MM.1S (cell line): ENCODE data around the gene JPT2.

ENCODE experiments used
- DNase-seq: peaks from one replicate; pipeline ENCODE4 v3.0.0-alpha.2; 2015
- H2AFZ ChIP-seq: fragments of 300-600 bp; sonication (generic); 2 replicates; pipeline ENCODE4 v1.6.0; 2016; ENCODE audit warnings: antibody characterized with exemption, low read length
- H3F3A ChIP-seq: fragments of 300-600 bp; sonication (generic); 2 replicates; pipeline ENCODE4 v1.6.1; 2016; ENCODE audit warnings: mild to moderate bottlenecking, antibody characterized with exemption, low read length, moderate library complexity, mixed read lengths; ENCODE audit not compliant: insufficient read depth
- H3K27ac ChIP-seq: fragments of 300-600 bp; sonication (generic); 2 replicates; pipeline ENCODE4 v1.5.1; 2016; ENCODE audit warnings: mild to moderate bottlenecking, low read length
- H3K27me3 ChIP-seq: fragments of 300-600 bp; sonication (generic); replicated peaks from 2 replicates; pipeline ENCODE4 v1.6.0; 2016; ENCODE audit warnings: low read length; ENCODE audit not compliant: insufficient read depth
- H3K36me3 ChIP-seq: fragments of 300-600 bp; sonication (generic); replicated peaks from 2 replicates; pipeline ENCODE4 v1.6.1; 2016; ENCODE audit warnings: mild to moderate bottlenecking, low read length, mixed read lengths; ENCODE audit not compliant: insufficient read depth
- H3K4me1 ChIP-seq: fragments of 300-600 bp; sonication (generic); 2 replicates; pipeline ENCODE4 v1.6.1; 2016; ENCODE audit warnings: low read length, mixed read lengths
- H3K4me2 ChIP-seq: fragments of 300-600 bp; sonication (generic); 2 replicates; pipeline ENCODE4 v1.6.0; 2016; ENCODE audit warnings: low read depth, low read length
- H3K4me3 ChIP-seq: fragments of 300-600 bp; sonication (generic); 2 replicates; pipeline ENCODE4 v1.5.1; 2016; ENCODE audit warnings: low read length, mixed read lengths
- H3K79me2 ChIP-seq: fragments of 300-600 bp; sonication (generic); 2 replicates; pipeline ENCODE4 v1.6.1; 2016; ENCODE audit warnings: mixed run types, low read length, mixed read lengths
- H3K9ac ChIP-seq: fragments of 300-600 bp; sonication (generic); 2 replicates; pipeline ENCODE4 v1.6.1; 2016; ENCODE audit warnings: low read length, mixed read lengths
- H3K9me2 ChIP-seq: fragments of 300-600 bp; sonication (generic); replicated peaks from 2 replicates; pipeline ENCODE4 v1.6.1; 2016; ENCODE audit warnings: mild to moderate bottlenecking, low read length, mixed read lengths; ENCODE audit not compliant: insufficient read depth
- H3K9me3 ChIP-seq: fragments of 300-600 bp; sonication (generic); replicated peaks from 2 replicates; pipeline ENCODE4 v1.6.1; 2016; ENCODE audit warnings: mild to moderate bottlenecking, low read length, mixed read lengths; ENCODE audit not compliant: insufficient read depth
- H4K20me1 ChIP-seq: fragments of 300-600 bp; sonication (generic); 2 replicates; pipeline ENCODE4 v1.6.1; 2016; ENCODE audit warnings: mild to moderate bottlenecking, low read length, moderate library complexity, mixed read lengths; ENCODE audit not compliant: insufficient read depth
- EZH2 ChIP-seq: fragments of 300-600 bp; sonication (generic); optimal IDR thresholded peaks from 2 replicates; pipeline ENCODE3; 2017; ENCODE audit warnings: low read depth, mild to moderate bottlenecking, antibody characterized with exemption, low read length, mixed read lengths
- EZH2phosphoT487 ChIP-seq: fragments of 300-600 bp; sonication (generic); IDR thresholded peaks from 2 replicates; pipeline ENCODE4 v1.6.1; 2018; ENCODE audit warnings: antibody characterized with exemption, low read length
- TF ChIP-seq, protein P1 (sequence below): fragments of 300-600 bp; sonication (generic); IDR thresholded peaks from 2 replicates; pipeline ENCODE4 v1.5.1; 2016; ENCODE audit warnings: antibody characterized with exemption, low read length, mixed read lengths

JPT2 gene

DNA sequence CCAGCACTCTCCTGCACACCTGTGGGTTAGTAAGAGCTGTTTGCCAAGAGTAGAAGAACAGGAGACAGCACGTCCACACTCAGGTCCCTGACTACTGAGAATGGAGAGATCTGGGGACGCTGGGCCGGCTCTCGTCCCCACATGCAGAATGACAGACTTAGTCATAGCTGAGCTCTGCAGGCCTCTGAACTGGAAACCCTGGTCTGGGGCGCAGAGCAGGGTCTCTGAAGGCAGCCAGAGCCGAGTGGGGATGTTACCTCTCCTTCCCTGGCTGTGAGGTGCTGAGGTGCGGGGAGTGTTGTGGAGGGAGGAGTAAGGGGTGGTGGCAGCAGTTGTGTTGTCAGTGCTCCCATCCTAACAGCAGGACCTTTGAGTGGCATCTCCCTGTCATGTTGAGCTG, 7.2 kb upstream of the JPT2 start:
- no peaks in the 10 kb centered on the region for H4K20me1 ChIP-seq
- no peak for TF ChIP-seq EZH2
- TF ChIP-seq, protein P1, sequence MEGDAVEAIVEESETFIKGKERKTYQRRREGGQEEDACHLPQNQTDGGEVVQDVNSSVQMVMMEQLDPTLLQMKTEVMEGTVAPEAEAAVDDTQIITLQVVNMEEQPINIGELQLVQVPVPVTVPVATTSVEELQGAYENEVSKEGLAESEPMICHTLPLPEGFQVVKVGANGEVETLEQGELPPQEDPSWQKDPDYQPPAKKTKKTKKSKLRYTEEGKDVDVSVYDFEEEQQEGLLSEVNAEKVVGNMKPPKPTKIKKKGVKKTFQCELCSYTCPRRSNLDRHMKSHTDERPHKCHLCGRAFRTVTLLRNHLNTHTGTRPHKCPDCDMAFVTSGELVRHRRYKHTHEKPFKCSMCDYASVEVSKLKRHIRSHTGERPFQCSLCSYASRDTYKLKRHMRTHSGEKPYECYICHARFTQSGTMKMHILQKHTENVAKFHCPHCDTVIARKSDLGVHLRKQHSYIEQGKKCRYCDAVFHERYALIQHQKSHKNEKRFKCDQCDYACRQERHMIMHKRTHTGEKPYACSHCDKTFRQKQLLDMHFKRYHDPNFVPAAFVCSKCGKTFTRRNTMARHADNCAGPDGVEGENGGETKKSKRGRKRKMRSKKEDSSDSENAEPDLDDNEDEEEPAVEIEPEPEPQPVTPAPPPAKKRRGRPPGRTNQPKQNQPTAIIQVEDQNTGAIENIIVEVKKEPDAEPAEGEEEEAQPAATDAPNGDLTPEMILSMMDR: no peak
- no peak overlapping the region for H2AFZ ChIP-seq
- no peaks in the 10 kb centered on the region for H3K27me3 ChIP-seq
- no peak overlapping the region for H3K27ac ChIP-seq
- H3K79me2 ChIP-seq: no peaks in the 10 kb centered on the region
- no peaks in the 10 kb centered on the region for H3F3A ChIP-seq
- no peak for DNase-seq
- no peaks in the 10 kb centered on the region for H3K9me2 ChIP-seq
- no peaks in the 10 kb centered on the region for H3K36me3 ChIP-seq
- H3K4me1 ChIP-seq: no peaks in the 10 kb centered on the region
- no peaks in the 10 kb centered on the region for H3K9me3 ChIP-seq
- no peak overlapping the region for H3K9ac ChIP-seq
- no peak overlapping the region for H3K4me3 ChIP-seq
- no peak overlapping the region for H3K4me2 ChIP-seq

DNA sequence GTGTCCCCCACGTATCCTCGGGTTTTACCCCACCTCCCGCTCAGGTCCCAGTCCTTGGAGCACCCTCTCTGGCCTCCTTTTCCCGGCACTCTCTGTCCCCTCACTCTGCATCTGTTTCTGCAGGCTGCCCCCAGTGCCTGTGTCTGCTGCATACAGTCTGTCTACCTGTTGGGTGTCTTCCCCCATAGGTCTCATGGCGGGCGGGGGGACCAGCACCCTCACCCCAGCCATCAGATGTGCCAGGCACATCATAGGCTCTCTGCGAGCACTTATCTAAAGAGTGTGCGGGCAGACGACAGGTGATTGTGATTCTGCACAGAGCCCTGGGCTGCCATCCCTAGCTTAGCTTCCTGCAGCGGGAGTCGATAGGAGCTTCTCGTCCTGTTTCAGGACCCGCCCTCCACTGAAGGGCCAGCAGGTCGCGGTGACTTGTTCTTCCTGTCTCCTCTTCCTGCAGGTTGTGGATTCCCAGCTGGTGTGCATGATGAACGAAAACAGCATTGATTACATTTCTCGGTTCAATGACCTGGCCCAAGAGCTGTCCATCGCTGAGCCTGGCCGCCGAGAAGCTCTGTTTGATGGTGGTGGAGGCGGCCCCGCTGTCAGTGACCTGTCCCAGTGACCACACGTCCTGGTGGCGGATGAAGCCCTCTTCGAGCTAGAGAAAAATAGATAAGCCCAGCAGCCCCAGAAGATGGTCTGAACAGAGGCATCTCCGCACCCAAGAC, 4.5 kb upstream of the JPT2 start:
- Histone ChIP-seq H3K4me2 (no peak overlapping the region), H3K27me3 (no peaks in the 10 kb centered on the region), H2AFZ (no peak overlapping the region), H3K36me3 (no peaks in the 10 kb centered on the region), H3K4me1 (0 out of 2 replicates have a peak, but pooled peaks cover 3% of the 10 kb centered on the region), H3K4me3 (no peak overlapping the region), H4K20me1 (no peaks in the 10 kb centered on the region), H3K27ac (no peak overlapping the region), H3K79me2 (peaks cover 4% of the 10 kb centered on the region), H3K9me2 (no peaks in the 10 kb centered on the region), H3K9me3 (no peaks in the 10 kb centered on the region), H3F3A (peaks cover 5% of the 10 kb centered on the region), H3K9ac (no peak overlapping the region)
- TF ChIP-seq, protein P1: no peak
- TF ChIP-seq EZH2phosphoT487 (no peak), EZH2 (no peak)
- DNase-seq: no peak

DNA sequence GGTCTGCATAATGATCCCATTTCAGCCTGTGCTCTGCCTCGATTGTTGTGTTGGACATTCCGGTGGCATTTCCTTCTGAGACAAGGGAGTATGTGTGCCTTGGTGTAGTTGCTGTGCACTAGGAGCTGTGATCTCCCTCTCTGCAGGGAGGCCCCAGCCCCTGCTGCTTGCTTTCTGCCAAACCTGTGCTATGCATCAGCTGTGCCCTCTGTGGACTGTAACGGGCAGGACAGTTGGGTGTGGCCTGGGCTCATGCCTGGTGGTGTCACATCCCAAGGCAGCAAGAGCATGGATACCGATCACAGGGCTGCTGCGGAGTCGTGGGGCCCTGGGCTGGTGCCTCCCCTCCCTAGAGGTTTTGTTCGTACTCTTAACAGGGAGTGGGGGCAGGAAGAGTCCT, 3.8 kb upstream of the JPT2 start:
- Histone ChIP-seq H3K27me3 (no peaks in the 10 kb centered on the region), H3K4me1 (peaks cover 3% of the 10 kb centered on the region; the same call in 1 of the 2 replicates), H3K4me2 (no peak overlapping the region), H2AFZ (no peak overlapping the region), H3K27ac (no peak overlapping the region), H3K36me3 (no peaks in the 10 kb centered on the region), H4K20me1 (no peaks in the 10 kb centered on the region), H3K9ac (no peak overlapping the region), H3K79me2 (peaks cover 11% of the 10 kb centered on the region), H3K9me3 (no peaks in the 10 kb centered on the region), H3F3A (peaks cover 5% of the 10 kb centered on the region), H3K4me3 (no peak overlapping the region), H3K9me2 (no peaks in the 10 kb centered on the region)
- DNase-seq: no peak
- TF ChIP-seq EZH2 (no peak), EZH2phosphoT487 (no peak)
- TF ChIP-seq, protein P1: no peak
